Hepatocyte (in vitro differentiated cells): ENCODE results near the gene TSEN15. TPM values are rescaled to one million over a fixed set of nuclear protein-coding genes. Genes with fewer than 3 reads are reported as not detected.

ENCODE experiments used
- DNase-seq: peaks from one replicate; pipeline ENCODE4 v3.0.0-alpha.2; 2016; ENCODE audit warnings: low spot score
- H2AFZ ChIP-seq: fragments of 200-600 bp; sonication (generic); 2 replicates; pipeline ENCODE4 v1.6.0; 2016; ENCODE audit warnings: antibody characterized with exemption, mild to moderate bottlenecking
- H3K27ac ChIP-seq: fragments of 200-600 bp; sonication (generic); 2 replicates; pipeline ENCODE4 v1.5.1; 2016; ENCODE audit warnings: mild to moderate bottlenecking
- H3K27me3 ChIP-seq: fragments of 200-600 bp; sonication (generic); 2 replicates; pipeline ENCODE4 v1.6.1; 2016
- H3K36me3 ChIP-seq: fragments of 200-600 bp; sonication (generic); replicated peaks from 2 replicates; pipeline ENCODE4 v1.5.1; 2016; ENCODE audit warnings: low read depth; ENCODE audit not compliant: insufficient read depth
- H3K4me1 ChIP-seq: fragments of 200-600 bp; sonication (generic); 2 replicates; pipeline ENCODE4 v1.5.1; 2016; ENCODE audit warnings: mild to moderate bottlenecking, moderate library complexity; ENCODE audit not compliant: insufficient read depth
- H3K4me2 ChIP-seq: fragments of 200-600 bp; sonication (generic); 2 replicates; pipeline ENCODE4 v1.6.0; 2016
- H3K4me3 ChIP-seq: fragments of 200-600 bp; sonication (generic); 2 replicates; pipeline ENCODE4 v1.5.1; 2016; ENCODE audit warnings: mild to moderate bottlenecking
- H3K79me2 ChIP-seq: fragments of 200-600 bp; sonication (generic); 2 replicates; pipeline ENCODE4 v1.6.0; 2017; ENCODE audit warnings: mild to moderate bottlenecking
- H3K9me2 ChIP-seq: fragments of 200-600 bp; sonication (generic); replicated peaks from 2 replicates; pipeline ENCODE4 v1.6.0; 2017; ENCODE audit warnings: mild to moderate bottlenecking; ENCODE audit not compliant: insufficient read depth
- H3K9me3 ChIP-seq: fragments of 200-600 bp; sonication (generic); 2 replicates; pipeline ENCODE4 v1.5.1; 2016; ENCODE audit warnings: low read depth, mild to moderate bottlenecking
- H4K20me1 ChIP-seq: fragments of 200-600 bp; sonication (generic); 2 replicates; pipeline ENCODE4 v1.6.0; 2016; ENCODE audit warnings: mild to moderate bottlenecking; ENCODE audit not compliant: insufficient read depth, poor library complexity, severe bottlenecking
- EZH2 ChIP-seq: fragments of 200-600 bp; sonication (generic); IDR thresholded peaks from 2 replicates; pipeline ENCODE4 v1.6.1; 2016; ENCODE audit warnings: antibody characterized with exemption, mild to moderate bottlenecking, borderline replicate concordance
- EZH2phosphoT487 ChIP-seq: fragments of 200-600 bp; sonication (generic); IDR thresholded peaks from one replicate; pipeline ENCODE4 v1.6.1; 2018; ENCODE audit warnings: antibody characterized with exemption, mild to moderate bottlenecking, low read depth, moderate library complexity; ENCODE audit not compliant: unreplicated experiment, severe bottlenecking
- WGBS: methylation state at CpG from one replicate; pipeline ENCODE4 v1.1.6; 2016; ENCODE audit warnings: low lambda C conversion rate; ENCODE audit errors: missing lambda C conversion rate; 5-methylcytosine and 5-hydroxymethylcytosine counted together
- polyA plus RNA-seq: library from polyadenylated mRNA; unstranded; fragments of >200 nt; fragmentation: Nextera tagmentation; extraction: Ambion mirVana; gene quantifications from 2 replicates; pipeline ENCODE4 v1.2.1, GENCODE V29; 2016
- total RNA-seq: library from RNA; depleted of rRNA; stranded (reverse); fragments of >200 nt; gene quantifications from 2 replicates; pipeline ENCODE4 v1.2.3, GENCODE V29; 2014
- TF ChIP-seq, protein P1 (sequence below): fragments of 200-600 bp; sonication (generic); IDR thresholded peaks from 2 replicates; pipeline ENCODE4 v1.5.1; 2016; ENCODE audit warnings: antibody characterized with exemption, mild to moderate bottlenecking; ENCODE audit not compliant: poor library complexity

Gene TSEN15
- total RNA-seq (46.5 and 61.0 TPM in 2 replicates), polyA plus RNA-seq (20.7 and 35.7 TPM in 2 replicates)

DNA sequence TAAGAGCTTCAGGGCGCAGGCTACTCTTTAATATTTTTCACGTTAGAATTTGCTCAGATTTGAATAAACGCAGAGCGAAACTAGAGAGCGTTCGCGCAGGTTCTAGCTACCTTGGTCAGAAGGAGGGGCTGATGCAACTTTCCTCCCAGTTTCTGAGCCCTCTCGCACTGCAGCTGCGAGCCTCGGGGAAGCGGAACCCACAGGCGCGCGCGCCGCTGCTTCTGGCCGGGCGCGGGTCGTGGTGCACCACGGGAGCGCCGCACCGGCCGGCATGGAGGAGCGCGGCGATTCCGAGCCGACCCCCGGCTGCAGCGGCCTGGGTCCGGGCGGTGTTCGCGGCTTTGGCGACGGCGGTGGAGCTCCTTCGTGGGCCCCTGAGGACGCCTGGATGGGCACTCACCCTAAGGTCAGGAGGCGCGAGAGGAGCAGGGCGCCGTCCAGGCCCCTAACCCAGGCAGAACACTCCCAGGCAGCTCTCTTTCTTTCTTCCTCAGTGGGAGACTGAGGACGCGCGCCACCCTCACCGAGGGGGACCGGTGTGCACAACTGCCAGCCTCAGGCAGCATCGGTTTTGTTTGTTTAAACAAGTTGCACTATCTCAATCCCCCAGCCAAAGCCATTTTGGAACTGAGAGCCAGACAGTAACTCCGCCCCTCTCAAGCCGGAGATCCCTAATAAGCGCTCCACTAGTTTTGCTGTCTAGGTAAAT lies at the start of gene TSEN15:
Gene TSEN15 (plus strand): TSS at position 246 of the 709 bp plus-strand sequence. CDS start 26 bp downstream, at position 272.
- Histone ChIP-seq H2AFZ (peak within 1 kb of the TSS; percentile 88), H3K4me2 (peak within 1 kb of the TSS; percentile 90), H3K4me1 (peaks cover 9% of the 10 kb centered on the region), H3K27me3 (no peaks in the 10 kb centered on the region), H3K4me3 (peak within 1 kb of the TSS; percentile 85), H3K27ac (peak within 1 kb of the TSS; percentile 98), H3K36me3 (no peaks in the 10 kb centered on the region), H3K9me2 (no peaks in the 10 kb centered on the region), H4K20me1 (no peaks in the 10 kb centered on the region), H3K9me3 (no peaks in the 10 kb centered on the region), H3K79me2 (peaks cover 19% of the 10 kb centered on the region)
- TF ChIP-seq EZH2phosphoT487 (no peak), EZH2 (no peak)
- TF ChIP-seq, protein P1, sequence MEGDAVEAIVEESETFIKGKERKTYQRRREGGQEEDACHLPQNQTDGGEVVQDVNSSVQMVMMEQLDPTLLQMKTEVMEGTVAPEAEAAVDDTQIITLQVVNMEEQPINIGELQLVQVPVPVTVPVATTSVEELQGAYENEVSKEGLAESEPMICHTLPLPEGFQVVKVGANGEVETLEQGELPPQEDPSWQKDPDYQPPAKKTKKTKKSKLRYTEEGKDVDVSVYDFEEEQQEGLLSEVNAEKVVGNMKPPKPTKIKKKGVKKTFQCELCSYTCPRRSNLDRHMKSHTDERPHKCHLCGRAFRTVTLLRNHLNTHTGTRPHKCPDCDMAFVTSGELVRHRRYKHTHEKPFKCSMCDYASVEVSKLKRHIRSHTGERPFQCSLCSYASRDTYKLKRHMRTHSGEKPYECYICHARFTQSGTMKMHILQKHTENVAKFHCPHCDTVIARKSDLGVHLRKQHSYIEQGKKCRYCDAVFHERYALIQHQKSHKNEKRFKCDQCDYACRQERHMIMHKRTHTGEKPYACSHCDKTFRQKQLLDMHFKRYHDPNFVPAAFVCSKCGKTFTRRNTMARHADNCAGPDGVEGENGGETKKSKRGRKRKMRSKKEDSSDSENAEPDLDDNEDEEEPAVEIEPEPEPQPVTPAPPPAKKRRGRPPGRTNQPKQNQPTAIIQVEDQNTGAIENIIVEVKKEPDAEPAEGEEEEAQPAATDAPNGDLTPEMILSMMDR: no peak
- DNase-seq: peak; percentile 92
- under 1% methylated on average over 54 of the region's 54 CpGs for WGBS

DNA sequence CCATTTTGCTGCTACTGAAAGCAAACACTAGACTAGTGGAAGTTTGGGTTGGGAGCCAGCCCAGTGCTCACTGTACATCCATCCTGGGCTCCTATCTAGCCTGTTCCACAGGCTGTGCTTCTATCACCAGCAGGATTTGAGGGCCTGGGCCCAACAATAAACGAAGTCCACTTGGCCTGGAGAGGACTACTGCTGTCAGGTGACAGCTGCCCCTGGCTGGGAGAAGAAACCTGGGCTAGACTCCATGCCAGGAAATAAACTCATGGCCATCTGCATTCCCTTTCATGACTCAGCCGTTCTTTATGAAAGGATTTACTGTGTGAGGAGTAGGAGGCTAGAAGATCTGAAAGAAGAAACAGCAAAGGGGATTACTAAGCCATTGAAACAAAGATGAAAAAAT lies 49.5 kb upstream of the TSEN15 start:
- TF ChIP-seq, protein P1: no peak
- TF ChIP-seq EZH2phosphoT487 (no peak), EZH2 (no peak)
- H3K4me2 ChIP-seq: no peak overlapping the region
- no peak overlapping the region for H3K4me3 ChIP-seq
- WGBS: 29% methylated on average over 2 of the region's 2 CpGs
- H3K27me3 ChIP-seq: no peaks in the 10 kb centered on the region
- no peaks in the 10 kb centered on the region for H3K9me2 ChIP-seq
- H3K27ac ChIP-seq: peak overlapping the region; percentile 31
- no peaks in the 10 kb centered on the region for H3K9me3 ChIP-seq
- peak; percentile 60 for DNase-seq
- H4K20me1 ChIP-seq: no peaks in the 10 kb centered on the region
- H3K4me1 ChIP-seq: no peaks in the 10 kb centered on the region
- no peaks in the 10 kb centered on the region for H3K36me3 ChIP-seq
- no peaks in the 10 kb centered on the region for H3K79me2 ChIP-seq
- H2AFZ ChIP-seq: no peak overlapping the region

DNA sequence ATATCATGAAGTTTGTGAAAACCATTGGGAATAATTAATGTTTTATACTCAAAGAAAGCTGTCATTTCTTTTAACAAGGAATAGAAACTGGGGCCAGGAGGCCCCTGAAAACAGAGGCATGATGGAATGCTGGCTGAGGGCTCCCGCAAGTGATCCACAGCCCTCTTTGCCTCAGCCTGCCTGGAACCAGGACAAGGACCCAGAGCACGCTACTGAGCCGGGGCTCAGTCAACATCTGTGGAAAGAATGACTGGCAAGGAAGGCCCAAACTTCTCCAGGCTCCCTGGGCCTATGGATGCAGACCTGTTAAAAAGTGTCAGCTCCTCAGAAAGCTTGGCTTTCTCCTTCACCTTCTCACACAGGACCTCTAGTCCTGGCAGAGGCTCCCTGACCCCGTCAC lies 46.6 kb upstream of the TSEN15 start:
- no peak overlapping the region for H2AFZ ChIP-seq
- H3K4me2 ChIP-seq: no peak overlapping the region
- H3K4me3 ChIP-seq: no peak overlapping the region
- no peaks in the 10 kb centered on the region for H4K20me1 ChIP-seq
- no peaks in the 10 kb centered on the region for H3K4me1 ChIP-seq
- H3K36me3 ChIP-seq: no peaks in the 10 kb centered on the region
- TF ChIP-seq, protein P1: no peak
- TF ChIP-seq EZH2 (no peak), EZH2phosphoT487 (no peak)
- WGBS: 91% methylated on average over 4 of the region's 4 CpGs
- no peak overlapping the region for H3K27ac ChIP-seq
- H3K27me3 ChIP-seq: no peaks in the 10 kb centered on the region
- H3K79me2 ChIP-seq: no peaks in the 10 kb centered on the region
- H3K9me2 ChIP-seq: no peaks in the 10 kb centered on the region
- no peak for DNase-seq
- no peaks in the 10 kb centered on the region for H3K9me3 ChIP-seq
